HepG2 (cell line): ENCODE measurements around the gene C2orf42. TPM values are rescaled to one million over a fixed set of nuclear protein-coding genes. Genes with fewer than 3 reads are reported as not detected.

Experiments
- CENPX ChIP-seq: sonication (generic); formaldehyde crosslinking; IDR thresholded peaks from 2 replicates; pipeline ENCODE4 v1.9.0; 2021; ENCODE audit warnings: mild to moderate bottlenecking, missing genetic modification reagents, moderate library complexity
- DR1 ChIP-seq: sonication (generic); formaldehyde crosslinking; IDR thresholded peaks from 2 replicates; pipeline ENCODE4 v1.8.0; 2021; ENCODE audit warnings: mild to moderate bottlenecking, missing genetic modification reagents, inconsistent platforms
- FOXA1 ChIP-seq, 2 experiments: fragments of 450-650 bp in 1 of 2; sonication (generic) in 1 of 2; formaldehyde crosslinking in 1 of 2; IDR thresholded peaks; 2 replicates each; pipeline versions ENCODE4 v1.4.0 to v1.6.1; 2016 to 2020; ENCODE audit warnings: missing genetic modification reagents in 1 of 2
- GTF3A ChIP-seq: sonication (generic); formaldehyde crosslinking; conservative IDR thresholded peaks from 2 replicates; pipeline ENCODE4 v1.4.0; 2020; ENCODE audit warnings: mild to moderate bottlenecking, missing genetic modification reagents
- MAFF ChIP-seq: IDR thresholded peaks from 2 replicates; pipeline ENCODE4 v1.6.1; 2011; ENCODE audit warnings: low read depth, low read length, improper control_type of control experiment
- MAFK ChIP-seq, 2 experiments: IDR thresholded peaks in 1 of 2; conservative IDR thresholded peaks in 1 of 2; 2 replicates each; pipeline ENCODE4 v1.6.1; 2011; ENCODE audit warnings: improper control_type of control experiment in 2 of 2, low read length in 2 of 2
- PBX3 ChIP-seq: sonication (generic); formaldehyde crosslinking; IDR thresholded peaks from 2 replicates; pipeline ENCODE4 v1.8.1; 2023; ENCODE audit warnings: missing genetic modification reagents, inconsistent platforms, borderline replicate concordance
- SATB2 ChIP-seq: sonication (generic); formaldehyde crosslinking; IDR thresholded peaks from 2 replicates; pipeline ENCODE4 v1.5.0; 2020; ENCODE audit warnings: missing genetic modification reagents
- ZGPAT ChIP-seq: IDR thresholded peaks from 2 replicates; pipeline ENCODE4 v1.6.1; 2016; ENCODE audit warnings: mild to moderate bottlenecking
- ZNF280D ChIP-seq: sonication (generic); formaldehyde crosslinking; IDR thresholded peaks from 2 replicates; pipeline ENCODE4 v1.5.1; 2020; ENCODE audit warnings: mild to moderate bottlenecking, missing genetic modification reagents
- ZNF343 ChIP-seq: sonication (generic); formaldehyde crosslinking; IDR thresholded peaks from 2 replicates; pipeline ENCODE4 v1.4.0; 2020; ENCODE audit warnings: mild to moderate bottlenecking, missing genetic modification reagents
- ZNF746 ChIP-seq: sonication (generic); formaldehyde crosslinking; IDR thresholded peaks from 2 replicates; pipeline ENCODE4 v1.8.0; 2022; ENCODE audit warnings: mild to moderate bottlenecking, missing genetic modification reagents
- polyA plus RNA-seq, 8 experiments: library from polyadenylated mRNA; depleted of rRNA in 3 of 8; stranded (reverse) in 7 of 8; unstranded in 1 of 8; fragments of >200 nt; fragmentation: Illumina TruSeq in 4 of 8; extraction: Trizol in 4 of 8; gene quantifications; 2 replicates each; pipeline versions ENCODE4 v1.2.1 to v1.2.3, GENCODE V29; 2011 to 2016; ENCODE audit warnings: low read depth in 4 of 8, missing spikeins in 1 of 8, mixed read lengths in 1 of 8; ENCODE audit not compliant: insufficient read depth in 1 of 8
- total RNA-seq, 5 experiments: library from RNA; depleted of rRNA; stranded (reverse); fragments of >200 nt; fragmentation: Illumina TruSeq; extraction: Trizol; gene quantifications; 2 replicates each; pipeline ENCODE4 v1.2.3, GENCODE V29; 2016; ENCODE audit warnings: low read depth in 1 of 5

The C2orf42 gene
- total and polyA plus RNA-seq, 2 of the 13 experiments (the other 11 are each of a cell fraction or from before 2014, with no cell fraction given), result 9.3 to 9.9 TPM

- TF ChIP-seq ZNF280D (no peak), SATB2 (CRISPR knock-in tag) (no peak), ZNF746 (no peak), PBX3 (CRISPR knock-in tag) (no peak), ZNF343 (CRISPR knock-in tag) (no peak), GTF3A (CRISPR knock-in tag) (no peak), CENPX (CRISPR knock-in tag) (no peak), ZGPAT (CRISPR knock-in tag) (no peak), FOXA1 (IDR thresholded peaks at IDR 0.05) (no peak), FOXA1 (CRISPR knock-in tag; IDR thresholded peaks at IDR 0.05) (no peak), MAFF (peak; percentile 52; the same call in 1 of the 2 replicates), DR1 (CRISPR knock-in tag) (no peak), MAFK (conservative IDR thresholded peaks at IDR 0.05 in 1 of 2, IDR thresholded peaks at IDR 0.05 in 1 of 2; ENCODE audit: low read length in 2 of 2) (peak; percentile 70 to 78)
Measured at GRCh38 chr2:70214365-70214764, 23.5 kb upstream of the C2orf42 start (continued).
